HG03175 (cell line): ENCODE results near the gene MDM2.

ENCODE experiments used
- ATAC-seq: cut with Tn5 transposase; IDR thresholded peaks from one replicate; pipeline ENCODE4 v1.9.1; 2021; ENCODE audit warnings: mild to moderate bottlenecking, moderate library complexity; ENCODE audit not compliant: unreplicated experiment

The MDM2 gene

DNA sequence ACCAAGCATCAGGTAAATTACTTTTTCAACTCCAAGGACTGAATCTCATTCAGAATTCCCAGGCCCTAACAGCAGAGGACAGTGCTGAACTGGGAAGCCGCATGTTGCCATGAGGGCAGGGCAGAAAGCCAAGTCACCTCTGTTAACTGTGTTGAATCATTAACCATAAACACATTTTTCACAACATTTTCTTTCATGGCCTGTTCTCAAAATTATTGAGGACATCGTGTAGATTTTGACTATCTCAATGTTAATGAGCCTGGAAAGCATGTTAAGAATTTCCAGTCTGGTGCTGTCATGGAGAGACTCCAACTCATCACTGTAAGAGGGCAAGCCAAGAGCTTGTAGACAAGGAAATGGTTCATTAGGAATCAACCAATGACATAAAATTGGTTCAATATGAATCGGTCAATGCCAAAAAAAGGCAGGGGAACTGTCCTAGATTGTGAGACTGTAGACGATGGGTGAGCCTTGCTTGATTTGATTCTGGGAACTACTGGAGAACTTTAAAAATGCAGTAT is 91.3 kb downstream of the MDM2 start:
- ATAC-seq: no peak

DNA sequence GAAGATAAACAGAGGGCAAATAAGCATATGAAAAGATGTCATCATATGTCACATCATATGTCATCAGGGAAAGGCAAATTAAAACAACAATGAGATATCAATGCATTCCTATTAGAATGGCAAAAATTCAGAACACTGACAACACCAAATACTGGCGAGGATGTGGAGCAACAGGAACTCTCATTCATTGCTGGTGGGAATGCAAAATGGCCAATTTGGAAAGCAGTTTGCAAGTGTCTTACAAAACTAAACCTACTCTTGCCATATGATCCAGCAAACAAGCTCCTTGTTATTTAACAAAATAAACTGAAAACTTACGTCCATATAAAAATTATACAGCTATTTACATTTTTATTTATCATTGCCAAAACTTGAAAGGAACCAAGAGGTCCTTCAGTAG is 92.3 kb downstream of the MDM2 start:
- no peak for ATAC-seq
